ENCODE measurements around the gene PODNL1. TPM values are rescaled to one million over a fixed set of nuclear protein-coding genes. Genes with fewer than 3 reads are reported as not detected.

PODNL1 gene
- polyA plus RNA-seq, 3 donors: 1.2 to 1.4 (median 1.3) TPM

- peaks cover 41 to 80% of the 10 kb centered on the region in 2 donors for H3K36me3 Mint-ChIP-seq
- Histone ChIP-seq H3K4me2 (replicated peaks; ENCODE audit: extremely low read depth, low read length, poor library complexity, severe bottlenecking) (no peak overlapping the region), H3K4me1 (ENCODE audit: control insufficient read depth in 1 of 2, insufficient read depth in 2 of 2, low read length in 2 of 2) (no peaks in the 10 kb centered on the region), H3K79me2 (ENCODE audit: insufficient read depth, low read length) (no peaks in the 10 kb centered on the region), H3K27ac (ENCODE audit: low read depth in 1 of 2, low read length in 2 of 2) (no peak overlapping the region), H3K4me3 (replicated peaks in 1 of 3; ENCODE audit: low read depth in 2 of 3, low read length in 3 of 3) (no peak overlapping the region), H2AFZ (ENCODE audit: insufficient read depth, low read depth, low read length, poor library complexity, severe bottlenecking) (no peak overlapping the region), H3K27me3 (ENCODE audit: control insufficient read depth in 2 of 2, insufficient read depth in 2 of 2, low read length in 2 of 2) (no peaks in the 10 kb centered on the region), H3K36me3 (replicated peaks in 1 of 2; ENCODE audit: control insufficient read depth in 1 of 2, insufficient read depth in 2 of 2, low read length in 2 of 2) (peaks cover 78 to 95% of the 10 kb centered on the region in 2 donors), H4K20me1 (ENCODE audit: insufficient read depth, low read length) (no peaks in the 10 kb centered on the region), H3K9ac (ENCODE audit: insufficient read depth, low read length, poor library complexity, severe bottlenecking) (no peak overlapping the region), H3K9me3 (replicated peaks in 1 of 2; ENCODE audit: control insufficient read depth in 1 of 2, insufficient read depth in 1 of 2, low read length in 2 of 2) (no peaks in the 10 kb centered on the region)
- intact Hi-C loops (cut with micrococcal nuclease): no loop called here
- 97% methylated on average over 42 of the region's 48 CpGs for WGBS (ENCODE audit: insufficient coverage)
- H3K9me3 Mint-ChIP-seq: no peaks in the 10 kb centered on the region
- no peaks in the 10 kb centered on the region for H3K27me3 Mint-ChIP-seq (ENCODE audit: low read depth in 3 of 3)
- no peaks in the 10 kb centered on the region for H3K4me1 Mint-ChIP-seq
- DNase-seq: no peak
- H3K4me3 Mint-ChIP-seq: no peak overlapping the region
- H3K27ac Mint-ChIP-seq: no peak overlapping the region
- no peak for TF ChIP-seq CTCF (IDR thresholded peaks at IDR 0.05)
These were observed 25.4 kb upstream of the PODNL1 start for GRCh38 chr19:13963603-13964105.

- H3K36me3 Mint-ChIP-seq: peaks cover 47 to 80% of the 10 kb centered on the region in 2 donors
- 97% methylated on average over 64 of the region's 89 CpGs for WGBS (ENCODE audit: insufficient coverage)
- H3K27ac ChIP-seq (ENCODE audit: low read depth in 1 of 2, low read length in 2 of 2): no peak overlapping the region
- no peaks in the 10 kb centered on the region for H3K9me3 ChIP-seq (replicated peaks in 1 of 2; ENCODE audit: control insufficient read depth in 1 of 2, insufficient read depth in 1 of 2, low read length in 2 of 2)
- intact Hi-C loops (cut with micrococcal nuclease): no loop called here
- H3K4me3 Mint-ChIP-seq: no peak overlapping the region
- no peak overlapping the region for H3K27ac Mint-ChIP-seq
- no peak overlapping the region for H3K4me2 ChIP-seq (replicated peaks; ENCODE audit: extremely low read depth, low read length, poor library complexity, severe bottlenecking)
- H3K9ac ChIP-seq (ENCODE audit: insufficient read depth, low read length, poor library complexity, severe bottlenecking): no peak overlapping the region
- H3K9me3 Mint-ChIP-seq: no peaks in the 10 kb centered on the region
- no peaks in the 10 kb centered on the region for H3K4me1 Mint-ChIP-seq
- peaks cover 3% of the 10 kb centered on the region for H4K20me1 ChIP-seq (ENCODE audit: insufficient read depth, low read length)
- no peaks in the 10 kb centered on the region for H3K4me1 ChIP-seq (ENCODE audit: control insufficient read depth in 1 of 2, insufficient read depth in 2 of 2, low read length in 2 of 2)
- no peak overlapping the region for H2AFZ ChIP-seq (ENCODE audit: insufficient read depth, low read depth, low read length, poor library complexity, severe bottlenecking)
- no peak overlapping the region for H3K4me3 ChIP-seq (replicated peaks in 1 of 3; ENCODE audit: low read depth in 2 of 3, low read length in 3 of 3)
- no peaks in the 10 kb centered on the region for H3K79me2 ChIP-seq (ENCODE audit: insufficient read depth, low read length)
- H3K27me3 Mint-ChIP-seq (ENCODE audit: low read depth in 3 of 3): no peaks in the 10 kb centered on the region
- H3K27me3 ChIP-seq (ENCODE audit: control insufficient read depth in 2 of 2, insufficient read depth in 2 of 2, low read length in 2 of 2): no peaks in the 10 kb centered on the region
- TF ChIP-seq CTCF (IDR thresholded peaks at IDR 0.05): no peak
- H3K36me3 ChIP-seq (replicated peaks in 1 of 2; ENCODE audit: control insufficient read depth in 1 of 2, insufficient read depth in 2 of 2, low read length in 2 of 2): peaks cover 78 to 95% of the 10 kb centered on the region in 2 donors
- no peak for DNase-seq
These were observed 24.7 kb upstream of the PODNL1 start for GRCh38 chr19:13962699-13963602.
